ENCODE data around the gene DHX36.

Gene DHX36

GRCh38 chr3:154274348-154274747 lies 49.9 kb downstream of the DHX36 start:
- H3K4me3 ChIP-seq (ENCODE audit: control insufficient read depth, low read depth, low read length), result no peak overlapping the region
- TF ChIP-seq CTCF (conservative IDR thresholded peaks at IDR 0.05; ENCODE audit: control insufficient read depth, insufficient read depth, low read depth, low read length), result no peak
- no peak for DNase-seq (ENCODE audit: low read depth)

DNA sequence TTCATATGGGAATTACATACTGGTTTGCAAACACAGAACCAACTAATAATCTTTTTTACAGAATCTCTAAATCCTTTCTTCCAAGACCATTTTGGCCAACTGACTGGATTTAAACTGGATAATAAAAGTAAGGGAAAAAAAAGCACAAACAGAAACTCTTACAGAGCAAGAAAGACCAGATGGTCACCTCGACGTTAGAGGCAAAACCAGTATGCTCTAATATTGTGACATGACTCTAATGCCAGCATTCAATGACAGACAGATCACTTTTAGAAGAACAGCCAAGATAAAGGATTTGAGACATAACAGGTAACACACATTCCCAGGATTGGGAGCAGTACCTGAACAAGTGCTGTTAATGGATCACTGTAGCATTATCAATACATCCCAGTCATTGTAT lies 50.9 kb downstream of the DHX36 start:
- no peak for TF ChIP-seq CTCF (conservative IDR thresholded peaks at IDR 0.05; ENCODE audit: control insufficient read depth, insufficient read depth, low read depth, low read length)

GRCh38 chr3:154254527-154254926 lies 69.8 kb downstream of the DHX36 start:
- no peak for TF ChIP-seq CTCF (conservative IDR thresholded peaks at IDR 0.05; ENCODE audit: control insufficient read depth, insufficient read depth, low read depth, low read length)
- no peak for DNase-seq (ENCODE audit: low read depth)
- H3K4me3 ChIP-seq (ENCODE audit: control insufficient read depth, low read depth, low read length), result no peak overlapping the region

More for the DNA sequence above, 50.9 kb downstream of the DHX36 start:
- DNase-seq (ENCODE audit: low read depth), result no peak
- H3K4me3 ChIP-seq (ENCODE audit: control insufficient read depth, low read depth, low read length), result no peak overlapping the region

DNA sequence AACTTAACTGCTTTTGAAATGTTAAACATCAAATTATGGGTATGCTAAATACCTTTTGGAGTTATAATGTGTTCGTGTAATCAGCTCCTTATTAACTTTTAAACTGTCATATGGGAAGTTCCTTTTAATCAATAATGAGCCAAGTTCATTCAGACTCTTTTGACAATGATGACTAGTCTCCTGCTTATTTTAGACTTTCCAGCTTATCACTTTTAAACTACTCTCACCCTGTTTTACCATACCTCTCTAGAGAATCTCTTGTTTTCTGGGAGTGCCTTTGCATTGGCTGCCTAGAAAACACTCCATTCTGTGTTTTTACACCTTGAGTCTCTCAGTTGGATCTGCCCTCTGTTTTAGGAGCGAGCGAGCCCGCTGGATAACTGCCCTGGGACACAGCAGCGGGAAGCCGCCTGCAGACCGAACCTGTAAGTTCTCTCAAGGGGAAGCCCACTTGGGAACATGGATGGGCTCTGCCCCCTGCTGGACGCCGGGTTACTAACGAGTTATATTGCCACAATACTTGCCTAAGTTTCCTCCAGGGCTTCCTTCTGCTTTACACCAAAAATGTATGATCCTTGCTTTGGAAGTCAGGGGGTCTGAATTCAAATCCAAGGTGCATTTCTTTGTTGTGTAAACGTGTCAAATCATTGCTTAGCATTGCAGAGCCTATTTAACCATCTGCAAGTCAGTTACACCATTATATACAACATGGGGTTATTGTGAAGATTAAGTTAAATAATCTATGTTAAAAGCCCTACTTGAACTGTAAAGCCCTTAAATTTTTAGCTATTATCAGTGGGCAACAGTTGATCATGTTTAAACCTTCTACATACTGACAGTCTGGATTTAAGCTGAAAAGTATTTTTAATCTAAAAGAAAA lies 71.3 kb downstream of the DHX36 start:
- DNase-seq (ENCODE audit: low read depth), result peak; percentile 90
- H3K4me3 ChIP-seq (ENCODE audit: control insufficient read depth, low read depth, low read length), result no peak overlapping the region
- TF ChIP-seq CTCF (conservative IDR thresholded peaks at IDR 0.05; ENCODE audit: control insufficient read depth, insufficient read depth, low read depth, low read length), result peak; percentile 94

- DNase-seq (ENCODE audit: low read depth), result no peak
- TF ChIP-seq CTCF (conservative IDR thresholded peaks at IDR 0.05; ENCODE audit: control insufficient read depth, insufficient read depth, low read depth, low read length), result no peak
- no peak overlapping the region for H3K4me3 ChIP-seq (ENCODE audit: control insufficient read depth, low read depth, low read length)
These were observed 72.7 kb downstream of the DHX36 start for GRCh38 chr3:154251610-154252009.

DNA sequence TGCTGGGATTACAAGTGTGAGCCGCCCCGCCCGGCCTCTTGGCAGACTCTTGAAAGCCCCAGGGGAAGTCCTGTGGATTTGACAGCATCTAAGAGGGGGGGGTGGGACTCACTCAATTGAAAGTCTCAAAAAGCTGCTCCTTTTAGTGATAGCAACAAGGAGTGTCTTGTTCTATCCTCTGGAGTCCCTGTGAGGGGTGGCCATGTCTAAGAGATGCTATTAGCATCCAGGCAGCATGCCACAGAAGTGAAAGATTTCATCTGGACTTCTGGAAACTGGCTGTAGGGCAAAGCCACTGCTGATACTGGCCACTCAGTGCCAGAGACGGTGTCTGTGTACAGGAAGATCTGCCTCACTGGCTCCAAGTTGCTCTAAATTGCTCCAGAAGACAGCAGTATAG lies 74.0 kb downstream of the DHX36 start:
- DNase-seq (ENCODE audit: low read depth), result no peak
- no peak for TF ChIP-seq CTCF (conservative IDR thresholded peaks at IDR 0.05; ENCODE audit: control insufficient read depth, insufficient read depth, low read depth, low read length)
- H3K4me3 ChIP-seq (ENCODE audit: control insufficient read depth, low read depth, low read length), result no peak overlapping the region

Data from fibroblast of mammary gland (primary cell).